Esophagus muscularis mucosa (tissue), 4 donors: Measurements from ENCODE around the gene TRAPPC14.

Source experiments
- EP300 ChIP-seq: sonication (generic); formaldehyde crosslinking; IDR thresholded peaks from one replicate; pipeline ENCODE4 v1.6.1; 2017; ENCODE audit warnings: antibody characterized with exemption
- POLR2A ChIP-seq: fragments of 450-650 bp; IDR thresholded peaks from one replicate; pipeline ENCODE4 v1.6.1; 2017; ENCODE audit warnings: antibody characterized with exemption, moderate library complexity, mild to moderate bottlenecking, low read depth
- POLR2AphosphoS5 ChIP-seq, 2 donors: sonication (generic); formaldehyde crosslinking; IDR thresholded peaks; one replicate each; pipeline ENCODE4 v1.6.1; 2017; ENCODE audit warnings: antibody characterized with exemption in 2 of 2
- TF ChIP-seq, protein P1 (sequence below), 3 experiments: fragments of 200-600 bp in 2 of 3; fragments of 450-650 bp in 1 of 3; sonication (generic) in 2 of 3; IDR thresholded peaks; one replicate each; pipeline ENCODE4 v1.5.1; 2017 to 2019; ENCODE audit warnings: antibody characterized with exemption in 3 of 3, mild to moderate bottlenecking in 2 of 3, moderate library complexity in 1 of 3

GRCh38 chr7:100120733-100121036, 37.8 kb downstream of the TRAPPC14 start:
- TF ChIP-seq, protein P1, sequence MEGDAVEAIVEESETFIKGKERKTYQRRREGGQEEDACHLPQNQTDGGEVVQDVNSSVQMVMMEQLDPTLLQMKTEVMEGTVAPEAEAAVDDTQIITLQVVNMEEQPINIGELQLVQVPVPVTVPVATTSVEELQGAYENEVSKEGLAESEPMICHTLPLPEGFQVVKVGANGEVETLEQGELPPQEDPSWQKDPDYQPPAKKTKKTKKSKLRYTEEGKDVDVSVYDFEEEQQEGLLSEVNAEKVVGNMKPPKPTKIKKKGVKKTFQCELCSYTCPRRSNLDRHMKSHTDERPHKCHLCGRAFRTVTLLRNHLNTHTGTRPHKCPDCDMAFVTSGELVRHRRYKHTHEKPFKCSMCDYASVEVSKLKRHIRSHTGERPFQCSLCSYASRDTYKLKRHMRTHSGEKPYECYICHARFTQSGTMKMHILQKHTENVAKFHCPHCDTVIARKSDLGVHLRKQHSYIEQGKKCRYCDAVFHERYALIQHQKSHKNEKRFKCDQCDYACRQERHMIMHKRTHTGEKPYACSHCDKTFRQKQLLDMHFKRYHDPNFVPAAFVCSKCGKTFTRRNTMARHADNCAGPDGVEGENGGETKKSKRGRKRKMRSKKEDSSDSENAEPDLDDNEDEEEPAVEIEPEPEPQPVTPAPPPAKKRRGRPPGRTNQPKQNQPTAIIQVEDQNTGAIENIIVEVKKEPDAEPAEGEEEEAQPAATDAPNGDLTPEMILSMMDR (IDR thresholded peaks at IDR 0.05) = no peak
- TF ChIP-seq POLR2A (no peak), POLR2AphosphoS5 (IDR thresholded peaks at IDR 0.05) (no peak), EP300 (no peak)
